ENCODE results near the gene RPL11. TPM values are rescaled to one million over a fixed set of nuclear protein-coding genes. Genes with fewer than 3 reads are reported as not detected.
"Not testable (repeated sequence)": the region's sequence is repeated elsewhere in the genome, so short reads cannot be mapped to it uniquely, and the experiment has no call there.

The RPL11 gene
- total RNA-seq (2014; rRNA removed; shearing (Covaris generic)): 1,891 and 1,988 TPM in 2 replicates
- polyA plus RNA-seq (2015; cell fraction: cytosol; rRNA removed): 1,156 and 1,453 TPM in 2 replicates
- 317 and 370 TPM in 2 replicates for polyA plus RNA-seq (2015; cell fraction: nucleus; rRNA removed)

DNA sequence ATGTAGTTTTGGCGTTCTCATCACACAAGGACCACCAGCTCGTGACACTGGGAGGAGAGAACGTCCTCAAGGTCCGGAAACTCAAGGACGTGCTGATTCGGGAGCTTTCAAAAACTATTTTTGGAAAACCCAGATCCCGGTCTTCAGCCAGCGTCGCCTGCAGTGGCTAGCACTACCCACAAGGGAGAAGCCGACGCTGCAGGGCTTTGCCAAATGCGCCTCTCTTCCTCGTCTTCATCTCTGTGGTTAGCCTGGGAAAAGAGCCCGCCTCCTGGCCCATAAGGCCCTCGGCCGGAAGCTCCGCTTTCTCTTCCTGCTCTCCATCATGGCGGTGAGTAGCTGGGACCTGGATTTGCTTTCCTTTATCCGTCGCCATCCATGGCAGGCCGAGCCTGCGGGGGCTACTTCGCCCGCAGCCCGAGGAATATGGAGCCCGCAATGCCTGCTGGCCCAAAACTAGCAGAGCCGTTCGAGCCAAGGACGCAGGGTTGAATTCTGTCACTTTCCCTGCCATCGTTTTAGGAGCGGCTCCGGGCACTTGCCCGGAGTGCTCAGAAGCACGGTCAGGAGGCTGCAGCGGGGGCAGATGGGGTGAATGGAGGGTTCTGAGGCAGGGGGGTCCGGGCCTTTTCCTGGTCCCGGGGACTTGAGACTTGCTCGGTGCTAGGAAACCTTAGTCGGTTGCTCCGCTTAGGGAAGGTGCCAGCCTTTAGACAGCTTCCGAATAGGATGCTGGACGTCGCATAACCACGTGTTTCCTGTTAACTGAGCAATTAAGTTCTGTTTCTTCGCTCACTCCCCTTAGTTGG is at the start of gene RPL11:
Gene RPL11, plus strand, starts transcription at position 308 of the 809 bp plus-strand sequence. Its CDS starts 18 bp downstream, at position 326.
- peak; percentile 96 for DNase-seq (ENCODE audit: low read depth, low spot score)
- in situ Hi-C loops (cut with HindIII; ENCODE audit: low pct_unique_long_range_greater_than_20kb, low sequenced_read_pairs): no loop called here

- DNase-seq (ENCODE audit: low read depth, low spot score): no peak
- in situ Hi-C loops (cut with HindIII; ENCODE audit: low pct_unique_long_range_greater_than_20kb, low sequenced_read_pairs): no loop called here
Measured at GRCh38 chr1:23643736-23644554, 47.7 kb upstream of the RPL11 start.

DNA sequence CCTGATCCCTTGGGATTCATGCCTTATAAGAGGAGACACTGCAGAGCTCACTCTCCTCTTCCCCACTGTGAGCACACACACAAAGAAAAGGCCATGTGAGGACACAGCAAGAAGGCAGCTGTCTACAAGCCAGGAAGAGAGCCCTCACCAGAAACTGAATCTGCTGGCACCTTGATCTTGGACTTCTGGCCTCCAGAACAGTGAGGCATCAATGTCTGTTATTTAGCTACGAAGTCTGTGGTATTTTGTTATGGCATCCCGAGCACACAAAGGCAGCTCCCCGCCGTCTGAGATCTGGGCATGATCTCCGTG is 47.1 kb upstream of the RPL11 start:
- peak; percentile 29 for DNase-seq (ENCODE audit: low read depth, low spot score)
- in situ Hi-C loops (cut with HindIII; ENCODE audit: low pct_unique_long_range_greater_than_20kb, low sequenced_read_pairs): no loop called here

DNA sequence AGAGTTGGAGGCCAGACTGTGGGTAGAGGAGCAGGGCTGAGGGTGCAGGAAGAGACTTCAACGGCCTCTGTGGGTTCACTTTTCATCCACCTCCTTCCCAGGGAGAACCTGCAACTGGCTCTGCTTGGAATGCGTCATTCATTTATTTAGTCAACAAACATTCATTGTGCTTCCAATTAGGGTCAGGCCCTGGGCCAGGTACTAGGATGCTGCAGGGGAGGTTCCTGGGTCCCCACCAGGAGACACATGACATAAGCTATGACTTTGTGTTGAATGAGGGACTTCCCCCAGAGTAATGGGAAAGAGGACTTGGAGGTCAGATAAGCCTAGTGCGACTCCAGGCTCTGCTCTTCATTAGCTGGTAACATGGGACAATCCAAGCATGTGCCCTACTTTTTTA is 46.3 kb upstream of the RPL11 start:
- DNase-seq (ENCODE audit: low read depth, low spot score): no peak
- in situ Hi-C loops (cut with HindIII; ENCODE audit: low pct_unique_long_range_greater_than_20kb, low sequenced_read_pairs): no loop called here

DNA sequence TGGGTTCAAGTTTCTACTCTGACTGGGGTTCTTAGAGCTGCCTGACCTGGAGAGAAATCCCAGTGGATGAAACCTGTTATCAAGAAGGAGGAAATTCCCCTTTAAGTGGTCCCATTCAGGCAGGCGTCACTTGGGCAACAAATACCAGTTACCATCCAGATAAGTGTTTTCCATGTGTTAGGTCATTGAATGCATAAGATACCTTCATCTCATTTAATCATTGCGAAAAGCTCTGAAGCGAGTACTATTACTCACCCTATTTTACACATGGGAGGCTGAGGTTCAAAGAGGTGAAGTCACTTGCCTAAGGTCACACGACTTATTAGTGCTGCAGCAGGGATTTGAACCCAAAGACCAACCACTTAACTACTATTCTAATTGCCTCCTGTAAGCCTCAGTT is 45.5 kb upstream of the RPL11 start:
- in situ Hi-C loops (cut with HindIII; ENCODE audit: low pct_unique_long_range_greater_than_20kb, low sequenced_read_pairs): no loop called here

GRCh38 chr1:23646541-23646940 is 45.1 kb upstream of the RPL11 start:
- DNase-seq (ENCODE audit: low read depth, low spot score): no peak
- in situ Hi-C loops (cut with HindIII; ENCODE audit: low pct_unique_long_range_greater_than_20kb, low sequenced_read_pairs): no loop called here

More for the DNA sequence above, 45.5 kb upstream of the RPL11 start:
- no peak for DNase-seq (ENCODE audit: low read depth, low spot score)

DNA sequence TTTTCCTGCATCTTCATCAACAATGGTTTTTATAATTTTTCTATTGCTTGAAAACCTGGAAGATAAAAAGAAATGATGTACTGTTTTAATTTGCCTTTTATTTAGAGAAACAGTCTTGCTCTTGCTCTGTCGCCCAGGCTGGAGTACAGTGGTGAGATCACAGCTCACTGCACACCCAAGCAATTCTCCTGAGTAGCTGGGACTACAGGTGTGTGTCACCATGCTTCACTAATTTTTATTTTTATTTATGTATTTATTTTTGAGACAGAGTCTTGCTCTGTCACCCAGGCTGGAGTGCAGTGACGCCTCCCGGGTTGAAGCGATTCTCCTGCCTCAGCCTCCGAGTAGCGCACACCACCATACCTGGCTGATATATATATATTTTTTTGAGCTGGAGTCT is 43.0 kb upstream of the RPL11 start:
- in situ Hi-C loops (cut with HindIII; ENCODE audit: low pct_unique_long_range_greater_than_20kb, low sequenced_read_pairs): no loop called here
- DNase-seq (ENCODE audit: low read depth, low spot score): no peak

GRCh38 chr1:23649157-23649556 is 42.4 kb upstream of the RPL11 start:
- in situ Hi-C loops (cut with HindIII; ENCODE audit: low pct_unique_long_range_greater_than_20kb, low sequenced_read_pairs); DNase-seq (ENCODE audit: low read depth, low spot score): not testable (repeated sequence)

GRCh38 chr1:23650344-23650990 is 41.1 kb upstream of the RPL11 start:
- in situ Hi-C loops (cut with HindIII; ENCODE audit: low pct_unique_long_range_greater_than_20kb, low sequenced_read_pairs): no loop called here
- no peak for DNase-seq (ENCODE audit: low read depth, low spot score)

- peak; percentile 78 for DNase-seq (ENCODE audit: low read depth, low spot score)
- in situ Hi-C loops (cut with HindIII; ENCODE audit: low pct_unique_long_range_greater_than_20kb, low sequenced_read_pairs): no loop called here
Measured at GRCh38 chr1:23651069-23651808, 40.4 kb upstream of the RPL11 start.

GRCh38 chr1:23657659-23658275 is 33.8 kb upstream of the RPL11 start:
- in situ Hi-C loops (cut with HindIII; ENCODE audit: low pct_unique_long_range_greater_than_20kb, low sequenced_read_pairs): no loop called here
- DNase-seq (ENCODE audit: low read depth, low spot score): peak; percentile 78

GRCh38 chr1:23660671-23661070 is 30.9 kb upstream of the RPL11 start:
- in situ Hi-C loops (cut with HindIII; ENCODE audit: low pct_unique_long_range_greater_than_20kb, low sequenced_read_pairs): no loop called here

DNA sequence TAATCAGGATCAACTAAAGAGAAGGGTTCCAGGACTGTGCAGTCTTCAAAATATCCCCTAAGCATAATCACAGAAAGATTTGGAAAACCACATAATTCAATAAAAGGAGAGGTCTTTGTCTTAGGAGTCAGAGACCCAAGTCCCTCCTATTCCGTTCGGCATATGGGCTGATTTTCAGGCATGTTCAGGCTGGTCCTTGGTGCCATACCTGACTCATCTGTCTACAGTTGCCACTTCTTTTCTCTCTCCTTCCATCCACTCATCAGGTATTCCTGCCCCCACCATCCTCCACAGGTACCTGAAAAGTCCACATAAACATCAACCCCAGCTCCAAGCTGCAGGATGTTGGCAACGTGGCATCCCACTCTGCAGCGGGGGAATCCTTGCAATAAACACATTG is 29.7 kb upstream of the RPL11 start:
- in situ Hi-C loops (cut with HindIII; ENCODE audit: low pct_unique_long_range_greater_than_20kb, low sequenced_read_pairs): no loop called here
- no peak for DNase-seq (ENCODE audit: low read depth, low spot score)

More at GRCh38 chr1:23660671-23661070, 30.9 kb upstream of the RPL11 start:
- no peak for DNase-seq (ENCODE audit: low read depth, low spot score)

DNA sequence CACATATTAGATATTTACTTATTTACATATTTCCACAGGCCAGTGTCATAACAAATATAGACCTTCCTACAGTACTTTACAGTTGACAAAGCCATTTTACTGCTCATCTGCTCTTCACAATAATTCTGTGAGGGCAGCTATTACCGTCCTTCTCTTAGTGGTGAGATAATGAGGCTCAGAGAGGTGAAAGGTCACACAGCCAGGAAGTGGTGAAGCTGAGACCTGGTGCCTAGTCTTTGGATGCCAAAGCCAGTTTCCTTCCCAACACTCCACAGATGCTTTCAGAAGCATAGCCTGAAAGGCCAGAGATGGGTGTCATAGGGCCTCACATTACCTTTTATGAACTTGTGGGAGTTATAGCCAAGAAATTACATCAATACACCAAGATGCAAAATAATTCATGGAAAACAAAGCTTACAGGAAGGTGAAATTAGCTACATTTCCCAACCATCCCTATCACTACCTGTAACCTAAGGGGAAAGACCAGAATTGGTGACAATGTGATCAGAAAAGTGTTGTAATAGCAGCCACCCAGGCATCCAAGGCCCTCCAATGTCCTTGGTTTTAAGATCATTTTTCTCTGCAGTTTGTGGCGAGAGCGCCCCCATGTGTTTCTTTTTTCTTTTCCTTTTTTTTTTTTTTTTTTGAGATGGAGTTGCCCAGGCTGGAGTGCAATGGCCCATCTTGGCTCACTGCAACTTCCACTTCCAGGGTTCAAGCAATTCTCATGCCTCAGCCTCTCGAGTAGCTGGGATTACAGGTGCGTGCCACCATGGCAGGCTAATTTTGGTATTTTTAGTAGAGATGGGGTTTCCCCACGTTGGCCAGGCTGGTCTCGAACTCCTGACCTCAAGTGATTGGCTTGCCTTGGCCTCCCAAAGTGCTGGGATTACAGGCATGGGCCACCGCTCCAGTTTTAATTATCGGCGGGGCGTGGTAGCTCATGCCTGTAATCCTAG is 26.5 kb upstream of the RPL11 start:
- peak; percentile 52 for DNase-seq (ENCODE audit: low read depth, low spot score)
- in situ Hi-C loops (cut with HindIII; ENCODE audit: low pct_unique_long_range_greater_than_20kb, low sequenced_read_pairs): no loop called here

DNA sequence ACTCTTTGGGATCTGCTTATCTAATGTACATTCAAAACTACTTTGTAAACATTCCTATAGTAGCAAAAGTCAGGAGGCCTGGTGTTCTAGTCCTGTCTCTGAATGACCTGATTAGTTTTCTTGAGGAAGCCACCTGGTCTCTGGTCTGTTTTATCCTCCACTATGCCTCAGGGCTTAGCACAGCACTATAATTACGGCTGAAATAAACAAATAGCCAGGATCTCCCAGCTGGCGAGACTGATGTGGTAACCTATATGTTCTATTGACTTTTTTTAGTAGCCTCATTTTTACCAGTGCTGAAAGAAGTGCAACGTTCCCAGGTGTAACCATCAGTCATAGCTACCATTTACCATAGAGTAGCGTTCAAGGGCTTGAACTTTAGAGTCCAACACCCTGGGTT is 24.2 kb upstream of the RPL11 start:
- no peak for DNase-seq (ENCODE audit: low read depth, low spot score)
- in situ Hi-C loops (cut with HindIII; ENCODE audit: low pct_unique_long_range_greater_than_20kb, low sequenced_read_pairs): no loop called here

- in situ Hi-C loops (cut with HindIII; ENCODE audit: low pct_unique_long_range_greater_than_20kb, low sequenced_read_pairs): no loop called here
- DNase-seq (ENCODE audit: low read depth, low spot score): no peak
Measured at GRCh38 chr1:23670709-23671108, 20.9 kb upstream of the RPL11 start.
